GM21423 (cell line): ENCODE measurements around the gene ZNF14.
"Not testable (repeated sequence)": the region's sequence is repeated elsewhere in the genome, so short reads cannot be mapped to it uniquely, and the experiment has no call there.

ENCODE experiments used
- ATAC-seq: cut with Tn5 transposase; IDR thresholded peaks from one replicate; pipeline ENCODE4 v1.9.1; 2021; ENCODE audit warnings: mild to moderate bottlenecking, moderate library complexity; ENCODE audit not compliant: unreplicated experiment

ZNF14 gene

GRCh38 chr19:19747357-19748220 is 14.7 kb upstream of the ZNF14 start:
- ATAC-seq, result no peak

GRCh38 chr19:19746286-19747213 is 13.6 kb upstream of the ZNF14 start:
- ATAC-seq, result no peak

DNA sequence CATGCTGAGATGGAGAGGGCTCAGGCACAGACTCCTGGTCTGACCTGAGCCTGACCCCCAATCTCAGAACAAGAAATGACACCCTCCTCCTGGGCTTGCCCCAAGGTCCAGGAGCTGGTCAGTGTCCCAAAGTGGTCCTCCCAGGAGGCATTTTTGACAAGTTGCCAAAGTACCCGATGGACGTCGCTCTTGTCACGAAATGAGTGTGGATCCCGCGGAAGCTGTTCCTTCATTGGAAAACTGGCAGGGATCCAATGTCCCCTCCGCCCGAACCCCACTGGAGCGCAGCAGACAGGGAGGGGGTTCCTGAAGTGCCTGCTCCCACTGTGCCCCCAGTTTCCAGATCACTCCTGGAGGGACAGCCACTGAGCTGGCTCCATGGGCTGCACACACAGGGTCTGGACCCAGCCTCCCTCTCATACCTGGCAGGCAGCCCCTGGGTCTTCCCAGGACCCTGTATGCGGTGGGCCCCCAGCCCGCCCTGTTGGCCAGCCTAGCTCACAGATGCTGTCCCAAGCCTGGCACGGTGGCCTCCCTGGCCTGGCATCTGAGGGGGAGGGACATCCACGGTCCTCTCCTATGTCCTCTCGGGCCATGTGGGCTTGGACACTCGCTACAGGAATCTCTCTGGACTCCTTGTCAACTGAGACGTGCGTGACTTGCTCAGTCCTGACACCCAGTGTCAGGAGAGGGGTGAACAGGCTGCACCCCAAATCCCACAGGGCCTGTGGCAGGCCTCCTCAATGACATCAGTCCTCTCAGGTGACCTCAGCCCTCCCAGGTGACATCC is 12.8 kb upstream of the ZNF14 start:
- no peak for ATAC-seq

DNA sequence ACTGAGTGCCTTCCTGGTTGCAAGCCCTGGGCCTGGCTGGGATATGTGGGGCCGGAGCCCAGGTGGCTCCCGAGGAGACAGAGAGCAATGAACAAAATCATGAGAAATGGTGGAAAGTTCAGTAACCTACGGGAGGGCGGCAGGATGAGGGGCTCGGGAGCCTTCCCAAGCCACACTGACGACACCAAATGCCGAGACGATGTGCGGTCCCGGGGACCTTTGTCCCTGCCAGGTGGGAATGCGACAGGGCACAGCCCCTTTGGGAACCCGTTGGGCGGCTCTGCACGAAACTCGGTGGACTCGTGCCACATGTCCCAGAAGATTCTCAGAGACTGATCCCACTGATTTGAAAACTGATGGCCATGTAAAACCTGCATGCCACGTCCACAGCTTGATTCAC is 11.7 kb upstream of the ZNF14 start:
- no peak for ATAC-seq

- ATAC-seq, result not testable (repeated sequence)
Measured at GRCh38 chr19:19743921-19744320, 11.0 kb upstream of the ZNF14 start.

GRCh38 chr19:19743176-19743575 is 10.3 kb upstream of the ZNF14 start:
- ATAC-seq, result no peak

GRCh38 chr19:19742773-19743172 is 9.9 kb upstream of the ZNF14 start:
- ATAC-seq, result no peak

GRCh38 chr19:19741184-19741583 is 8.3 kb upstream of the ZNF14 start:
- ATAC-seq, result no peak

GRCh38 chr19:19740755-19741154 is 7.8 kb upstream of the ZNF14 start:
- ATAC-seq, result no peak

GRCh38 chr19:19738564-19738963 is 5.7 kb upstream of the ZNF14 start:
- no peak for ATAC-seq

- no peak for ATAC-seq
Measured at GRCh38 chr19:19737559-19738332, 4.8 kb upstream of the ZNF14 start.

DNA sequence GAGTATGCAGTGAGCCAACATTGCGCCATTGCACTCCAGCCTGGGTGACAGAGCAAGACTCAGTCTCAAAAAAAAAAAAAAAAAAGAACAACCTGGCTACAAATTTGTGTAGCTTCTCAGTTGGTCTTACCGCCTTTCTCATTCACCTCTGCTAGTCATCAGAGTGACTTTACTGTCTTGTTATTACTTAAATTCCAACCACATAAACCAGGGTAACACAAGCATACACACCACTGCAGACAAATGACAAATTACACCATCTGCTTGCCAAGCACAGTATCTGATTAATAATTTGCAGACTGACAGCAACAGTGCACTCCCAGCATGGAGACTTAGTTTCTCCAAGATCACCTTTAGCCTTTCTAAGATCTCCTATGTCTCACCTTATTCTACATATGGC is 11.0 kb downstream of the ZNF14 start:
- ATAC-seq, result no peak

DNA sequence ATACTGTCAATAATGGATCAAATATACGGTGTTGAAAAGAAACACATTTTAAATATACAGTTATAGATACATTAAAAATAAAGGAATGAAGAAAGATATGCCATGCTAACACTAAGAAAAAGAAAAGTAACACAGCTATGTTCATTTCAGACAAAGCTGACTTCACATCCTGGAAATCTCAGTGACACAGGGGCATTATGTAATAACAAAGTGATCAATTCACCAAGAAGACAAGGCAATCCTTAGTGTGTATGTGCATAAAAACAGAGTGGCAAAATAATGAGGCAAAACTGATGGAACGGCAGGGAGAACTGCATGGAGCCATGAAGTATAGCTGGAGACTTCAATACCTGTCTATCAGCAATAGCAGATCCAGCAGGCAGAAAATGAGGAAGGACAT is 13.1 kb downstream of the ZNF14 start:
- ATAC-seq, result no peak

- no peak for ATAC-seq
Measured at GRCh38 chr19:19711934-19712828, 20.7 kb downstream of the ZNF14 start.

GRCh38 chr19:19711306-19711933 is 21.5 kb downstream of the ZNF14 start:
- no peak for ATAC-seq

DNA sequence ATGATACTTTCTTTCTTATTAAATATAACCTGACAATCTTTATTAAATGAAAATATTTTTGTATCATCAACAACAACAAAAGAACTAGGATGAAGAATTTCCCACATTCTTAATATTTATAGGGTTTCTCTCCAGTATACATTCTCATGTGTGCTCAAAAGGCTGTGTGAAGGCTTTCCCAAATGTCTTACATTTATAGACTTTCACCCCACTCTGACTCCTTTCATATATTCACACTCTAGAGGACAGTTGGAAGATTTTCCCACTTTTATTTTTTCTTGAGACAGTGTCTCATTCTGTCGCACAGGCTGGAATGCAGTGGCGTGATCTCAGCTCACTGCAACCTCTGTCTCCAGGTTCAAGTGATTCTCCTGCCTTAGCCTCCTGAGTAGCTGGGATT is 22.4 kb downstream of the ZNF14 start:
- ATAC-seq, result no peak

DNA sequence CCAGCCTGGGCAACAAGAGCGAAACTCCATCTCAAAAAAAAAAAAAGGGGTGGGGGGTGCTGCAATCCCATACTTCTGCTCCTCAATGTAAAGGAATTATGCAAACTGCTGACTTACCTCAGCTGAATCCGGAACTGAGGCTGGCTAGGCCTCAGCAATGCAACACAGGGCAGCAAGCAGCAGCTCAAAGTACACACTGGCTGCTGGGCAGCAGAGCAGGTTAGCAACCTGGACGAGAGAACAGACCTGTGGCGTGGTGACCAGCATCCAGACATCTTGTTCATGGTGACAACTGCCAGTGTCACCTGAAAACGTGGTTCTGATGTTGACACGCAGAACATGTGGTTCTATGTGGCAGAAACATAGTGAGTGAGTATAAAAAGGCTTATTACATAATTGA is 28.1 kb downstream of the ZNF14 start:
- no peak for ATAC-seq

- not testable (repeated sequence) for ATAC-seq
Measured at GRCh38 chr19:19700493-19700892, 32.4 kb downstream of the ZNF14 start.

DNA sequence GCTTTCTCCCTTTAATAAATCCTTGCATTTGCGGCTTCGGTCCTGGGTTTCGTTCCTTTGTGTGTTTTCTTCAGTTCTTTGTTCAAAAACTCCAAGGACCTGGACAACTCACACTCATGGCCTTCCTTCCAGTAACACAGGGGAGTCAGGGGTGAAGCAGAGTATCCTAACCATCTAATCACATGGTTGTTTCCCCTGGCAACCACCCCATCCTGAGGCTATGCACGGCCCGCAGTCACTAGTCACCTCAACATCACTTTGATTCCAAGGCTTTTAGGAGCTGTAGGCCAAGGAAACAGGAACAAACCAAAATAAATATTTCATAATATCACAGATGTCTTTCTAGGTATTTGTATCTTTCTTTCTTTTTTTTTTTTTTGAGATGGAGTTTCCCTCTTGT is 35.3 kb downstream of the ZNF14 start:
- no peak for ATAC-seq
